VCaP (cell line): ENCODE measurements around the gene HACD1.
"Not testable (repeated sequence)": the region's sequence is repeated elsewhere in the genome, so short reads cannot be mapped to it uniquely, and the experiment has no call there.

Experiments
- H3K27ac ChIP-seq: fragments of 450-650 bp; 2 replicates; pipeline ENCODE4 v1.5.1; 2017
- CTCF ChIP-seq: fragments of 450-650 bp; conservative IDR thresholded peaks from 2 replicates; pipeline ENCODE4 v1.5.1; 2017; ENCODE audit warnings: mild to moderate bottlenecking, moderate library complexity

The HACD1 gene

GRCh38 chr10:17640331-17640816 is 23.2 kb upstream of the HACD1 start:
- H3K27ac ChIP-seq, result no peak overlapping the region
- TF ChIP-seq CTCF, result no peak

- no peak for TF ChIP-seq CTCF
Measured at GRCh38 chr10:17637869-17638268, 20.7 kb upstream of the HACD1 start.

GRCh38 chr10:17633353-17633752 is 16.2 kb upstream of the HACD1 start:
- H3K27ac ChIP-seq, result no peak overlapping the region
- TF ChIP-seq CTCF, result no peak

More at GRCh38 chr10:17637869-17638268, 20.7 kb upstream of the HACD1 start:
- no peak overlapping the region for H3K27ac ChIP-seq

GRCh38 chr10:17632590-17632989 is 15.4 kb upstream of the HACD1 start:
- not testable (repeated sequence) for H3K27ac ChIP-seq

- no peak for TF ChIP-seq CTCF
- H3K27ac ChIP-seq, result no peak overlapping the region
Measured at GRCh38 chr10:17626656-17627055, 9.5 kb upstream of the HACD1 start.

- TF ChIP-seq CTCF, result no peak
- peak overlapping the region; percentile 29; the same call in 1 of the 2 replicates for H3K27ac ChIP-seq
Measured at GRCh38 chr10:17624996-17625395, 7.8 kb upstream of the HACD1 start.

GRCh38 chr10:17622061-17622460 is 4.9 kb upstream of the HACD1 start:
- H3K27ac ChIP-seq, result no peak overlapping the region
- no peak for TF ChIP-seq CTCF

GRCh38 chr10:17616403-17617030 is 657 bp downstream of the HACD1 start:
- peak overlapping the region; percentile 64 for H3K27ac ChIP-seq
- no peak for TF ChIP-seq CTCF
